ENCODE measurements around the gene RNF34.
"Not testable (repeated sequence)": the region's sequence is repeated elsewhere in the genome, so short reads cannot be mapped to it uniquely, and the experiment has no call there.

RNF34 gene

DNA sequence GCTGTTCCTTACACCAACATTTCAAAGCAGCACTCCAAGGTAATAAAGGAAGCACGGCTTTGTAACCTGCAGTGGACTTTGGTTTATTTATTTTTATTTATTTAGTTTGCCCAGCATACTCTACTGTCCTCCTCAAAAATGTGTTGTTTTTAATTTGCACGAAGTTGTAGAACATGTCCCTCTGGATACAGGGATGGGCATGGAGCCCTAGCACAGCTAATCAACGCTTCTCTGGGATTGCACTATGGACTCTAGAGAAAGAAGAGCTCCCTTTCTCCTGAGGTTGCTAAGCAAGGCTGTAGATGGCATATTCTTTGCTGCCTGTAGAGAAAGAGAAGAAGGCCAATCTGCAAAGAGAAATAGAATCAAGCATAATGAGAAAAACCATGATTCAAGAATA lies 41.8 kb upstream of the RNF34 start:
- H3K4me3 ChIP-seq (replicated peaks; ENCODE audit: low read depth, low read length), result no peak overlapping the region
- no peak for DNase-seq (ENCODE audit: low read depth)
- TF ChIP-seq, protein P1, sequence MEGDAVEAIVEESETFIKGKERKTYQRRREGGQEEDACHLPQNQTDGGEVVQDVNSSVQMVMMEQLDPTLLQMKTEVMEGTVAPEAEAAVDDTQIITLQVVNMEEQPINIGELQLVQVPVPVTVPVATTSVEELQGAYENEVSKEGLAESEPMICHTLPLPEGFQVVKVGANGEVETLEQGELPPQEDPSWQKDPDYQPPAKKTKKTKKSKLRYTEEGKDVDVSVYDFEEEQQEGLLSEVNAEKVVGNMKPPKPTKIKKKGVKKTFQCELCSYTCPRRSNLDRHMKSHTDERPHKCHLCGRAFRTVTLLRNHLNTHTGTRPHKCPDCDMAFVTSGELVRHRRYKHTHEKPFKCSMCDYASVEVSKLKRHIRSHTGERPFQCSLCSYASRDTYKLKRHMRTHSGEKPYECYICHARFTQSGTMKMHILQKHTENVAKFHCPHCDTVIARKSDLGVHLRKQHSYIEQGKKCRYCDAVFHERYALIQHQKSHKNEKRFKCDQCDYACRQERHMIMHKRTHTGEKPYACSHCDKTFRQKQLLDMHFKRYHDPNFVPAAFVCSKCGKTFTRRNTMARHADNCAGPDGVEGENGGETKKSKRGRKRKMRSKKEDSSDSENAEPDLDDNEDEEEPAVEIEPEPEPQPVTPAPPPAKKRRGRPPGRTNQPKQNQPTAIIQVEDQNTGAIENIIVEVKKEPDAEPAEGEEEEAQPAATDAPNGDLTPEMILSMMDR (IDR thresholded peaks at IDR 0.05; ENCODE audit: low read length, missing control alignments), result no peak

DNA sequence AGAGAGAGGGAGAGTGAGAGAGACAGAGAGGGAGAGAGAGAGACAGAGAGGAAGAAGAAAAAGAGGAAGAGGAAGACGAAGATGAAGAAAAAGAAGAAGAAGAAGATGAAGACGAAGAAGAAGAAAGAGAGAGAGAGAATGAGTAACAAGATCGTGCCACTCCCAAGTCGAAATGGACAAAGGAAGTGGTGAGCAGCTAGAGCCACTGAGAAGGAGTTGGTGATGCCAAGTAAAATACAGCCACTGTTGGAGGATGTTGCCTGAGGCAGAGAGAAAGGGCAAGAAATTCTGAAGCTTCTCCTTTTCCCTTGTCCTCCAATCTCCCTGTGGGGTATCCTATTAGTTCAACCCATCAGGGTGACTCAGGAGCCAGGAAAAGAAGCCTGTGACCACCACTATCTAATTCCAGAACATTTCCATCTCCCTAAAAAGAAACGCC lies 35.2 kb upstream of the RNF34 start:
- no peak overlapping the region for H3K4me3 ChIP-seq (replicated peaks; ENCODE audit: low read depth, low read length)
- TF ChIP-seq, protein P1 (IDR thresholded peaks at IDR 0.05; ENCODE audit: low read length, missing control alignments), result no peak

DNA sequence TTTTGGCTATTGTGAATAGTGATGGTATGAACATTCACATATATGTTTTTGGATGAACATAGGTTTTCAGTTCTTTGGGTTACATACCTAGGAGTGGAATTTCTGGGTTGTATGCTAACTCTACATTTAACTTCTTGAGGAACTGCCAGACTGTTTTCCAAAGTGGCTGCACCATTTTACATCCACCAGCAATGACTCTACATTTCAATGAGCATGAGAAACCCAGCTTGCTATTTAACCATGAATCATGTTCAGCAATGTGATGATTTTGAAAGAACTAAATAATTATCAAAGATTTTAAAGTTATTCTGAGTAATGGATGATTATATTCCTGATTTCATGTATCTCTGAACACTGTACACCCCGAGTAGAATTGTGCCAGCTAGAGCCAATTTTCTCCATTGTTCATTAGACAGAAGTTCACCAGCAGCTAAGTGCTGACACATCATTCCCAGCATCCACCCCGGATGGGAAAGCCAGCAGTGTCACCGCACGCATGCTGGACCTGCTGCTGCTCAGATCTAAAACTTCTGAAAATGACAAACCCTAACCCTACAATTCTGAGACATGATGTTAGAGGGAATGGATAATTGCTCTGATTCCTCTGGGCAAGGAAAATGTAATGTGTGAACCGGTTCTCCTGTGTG lies 34.4 kb upstream of the RNF34 start:
- H3K4me3 ChIP-seq (replicated peaks; ENCODE audit: low read depth, low read length), result no peak overlapping the region
- DNase-seq (ENCODE audit: low read depth), result no peak
- TF ChIP-seq, protein P1 (IDR thresholded peaks at IDR 0.05; ENCODE audit: low read length, missing control alignments), result no peak

More for the DNA sequence above, 35.2 kb upstream of the RNF34 start:
- peak; percentile 9 for DNase-seq (ENCODE audit: low read depth)

DNA sequence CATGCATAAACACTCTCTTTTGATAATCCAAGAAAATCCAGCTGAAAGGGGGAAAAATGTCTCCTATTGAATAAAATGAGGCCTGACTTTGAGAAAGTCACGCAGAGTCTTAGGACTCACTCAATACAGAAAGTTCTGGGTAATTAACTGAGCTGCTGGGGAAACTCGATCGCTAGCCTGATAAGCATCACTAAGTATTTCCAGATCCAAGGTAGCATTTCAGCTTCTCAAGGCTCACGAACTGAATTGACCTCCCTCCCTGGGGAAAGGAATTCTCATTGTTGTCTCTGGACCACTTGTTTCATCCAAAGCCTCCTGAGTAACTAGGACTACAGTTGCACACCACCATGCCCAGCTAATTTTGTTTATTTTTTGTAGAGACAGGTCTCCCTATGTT lies 33.9 kb upstream of the RNF34 start:
- no peak overlapping the region for H3K4me3 ChIP-seq (replicated peaks; ENCODE audit: low read depth, low read length)
- no peak for DNase-seq (ENCODE audit: low read depth)
- TF ChIP-seq, protein P1 (IDR thresholded peaks at IDR 0.05; ENCODE audit: low read length, missing control alignments), result no peak

DNA sequence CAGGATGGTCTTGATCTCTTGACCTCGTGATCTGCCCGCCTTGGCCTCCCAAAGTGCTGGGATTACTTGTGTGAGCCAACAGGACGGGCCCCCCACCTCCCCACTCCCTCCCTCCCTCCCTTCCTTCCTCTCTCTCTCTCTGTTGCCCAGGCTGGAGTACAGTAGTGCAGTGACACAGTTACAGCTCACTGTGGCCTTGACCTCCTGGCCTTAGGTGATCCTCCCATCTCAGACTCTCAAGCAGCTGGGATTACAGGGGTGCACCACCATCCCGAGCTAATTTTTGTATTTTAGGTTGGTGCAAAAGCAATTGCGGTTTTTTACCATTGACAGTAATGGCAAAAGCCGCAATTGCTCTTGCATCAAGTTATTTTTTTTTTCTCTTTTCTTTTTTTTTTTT lies 28.5 kb upstream of the RNF34 start:
- no peak overlapping the region for H3K4me3 ChIP-seq (replicated peaks; ENCODE audit: low read depth, low read length)
- TF ChIP-seq, protein P1 (IDR thresholded peaks at IDR 0.05; ENCODE audit: low read length, missing control alignments), result no peak
- no peak for DNase-seq (ENCODE audit: low read depth)

DNA sequence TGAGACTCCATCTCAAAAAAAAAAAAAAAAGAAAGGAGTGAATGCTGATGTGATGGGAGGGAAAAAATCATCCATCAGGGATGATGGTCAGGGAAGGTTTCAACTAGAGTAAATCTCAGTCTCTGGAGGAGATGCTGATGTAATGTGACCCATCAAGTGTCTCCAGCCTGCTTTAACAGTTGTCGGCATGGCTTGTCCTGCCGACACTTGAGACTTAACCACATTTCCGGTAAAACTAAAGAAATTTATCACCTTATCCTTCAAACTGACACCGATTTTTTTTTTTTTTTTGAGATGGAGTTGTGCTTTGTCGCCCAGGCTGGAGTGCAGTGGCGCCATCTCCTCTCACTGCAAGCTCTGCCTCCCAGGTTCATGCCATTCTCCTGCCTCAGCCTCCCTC lies 26.2 kb upstream of the RNF34 start:
- TF ChIP-seq, protein P1 (IDR thresholded peaks at IDR 0.05; ENCODE audit: low read length, missing control alignments), result no peak
- no peak for DNase-seq (ENCODE audit: low read depth)
- no peak overlapping the region for H3K4me3 ChIP-seq (replicated peaks; ENCODE audit: low read depth, low read length)

DNA sequence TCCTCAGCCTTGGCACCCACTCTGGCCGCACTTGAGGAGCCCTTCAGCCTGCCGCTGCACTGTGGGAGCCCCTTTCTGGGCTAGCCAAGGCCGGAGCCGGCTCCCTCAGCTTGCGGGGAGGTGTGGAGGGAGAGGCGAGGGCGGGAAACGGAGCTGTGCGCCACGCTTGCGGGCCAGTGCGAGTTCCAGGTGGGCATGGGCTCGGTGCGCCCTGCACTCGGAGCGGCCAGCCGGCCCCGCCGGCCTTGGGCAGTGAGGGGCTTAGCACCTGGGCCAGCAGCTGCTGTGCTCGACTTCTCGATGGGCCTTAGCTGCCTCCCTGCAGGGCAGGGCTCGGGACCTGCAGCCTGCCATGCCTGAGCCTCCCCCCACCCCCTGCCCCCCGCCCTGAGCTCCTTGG lies 25.6 kb upstream of the RNF34 start:
- not testable (repeated sequence) for H3K4me3 ChIP-seq (replicated peaks; ENCODE audit: low read depth, low read length); DNase-seq (ENCODE audit: low read depth)

DNA sequence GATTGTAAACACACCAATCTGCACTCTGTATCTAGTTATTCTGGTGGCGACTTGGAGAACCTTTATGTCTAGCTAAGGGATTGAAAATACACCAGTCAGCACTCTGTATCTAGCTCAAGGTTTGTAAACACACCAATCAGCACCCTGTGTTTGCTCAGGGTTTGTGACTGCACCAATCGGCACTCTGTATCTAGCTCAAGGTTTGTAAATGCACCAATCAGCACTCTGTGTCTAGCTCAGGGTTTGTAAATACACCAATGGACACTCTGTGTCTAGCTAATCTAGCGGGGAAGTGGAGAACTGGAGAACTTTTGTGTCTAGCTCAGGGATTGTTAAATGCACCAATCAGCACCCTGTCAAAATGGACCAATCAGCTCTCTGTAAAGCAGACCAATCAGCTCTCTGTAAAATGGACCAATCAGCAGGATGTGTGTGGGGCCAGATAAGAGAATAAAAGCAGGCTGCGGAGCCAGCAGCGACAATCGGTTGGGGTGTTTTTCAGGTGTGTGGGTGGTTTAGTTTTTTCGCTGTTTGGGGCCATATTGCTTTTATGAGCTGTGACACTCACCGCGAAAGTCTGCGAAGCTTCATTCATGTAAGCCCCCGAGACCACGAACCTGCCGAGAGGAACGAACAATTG lies 24.9 kb upstream of the RNF34 start:
- not testable (repeated sequence) for H3K4me3 ChIP-seq (replicated peaks; ENCODE audit: low read depth, low read length); DNase-seq (ENCODE audit: low read depth)
